HG02571 (cell line): ENCODE data around the gene SF3A1.

ENCODE experiments used
- ATAC-seq: cut with Tn5 transposase; IDR thresholded peaks from one replicate; pipeline ENCODE4 v1.9.1; 2021; ENCODE audit warnings: mild to moderate bottlenecking, moderate library complexity; ENCODE audit not compliant: unreplicated experiment

Gene SF3A1

GRCh38 chr22:30305906-30306626, 50.6 kb downstream of the SF3A1 start:
- ATAC-seq: no peak

- ATAC-seq: no peak
Observed at GRCh38 chr22:30305519-30305905, 51.2 kb downstream of the SF3A1 start.

- ATAC-seq: no peak
Observed at GRCh38 chr22:30304495-30305244, 52.0 kb downstream of the SF3A1 start.

- ATAC-seq: no peak
Observed at GRCh38 chr22:30302810-30303138, 53.9 kb downstream of the SF3A1 start.

GRCh38 chr22:30301995-30302809, 54.5 kb downstream of the SF3A1 start:
- no peak for ATAC-seq

- no peak for ATAC-seq
Observed at GRCh38 chr22:30299322-30299721, 57.4 kb downstream of the SF3A1 start.

GRCh38 chr22:30297991-30298701, 58.5 kb downstream of the SF3A1 start:
- ATAC-seq: no peak

GRCh38 chr22:30297276-30297990, 59.3 kb downstream of the SF3A1 start:
- no peak for ATAC-seq

GRCh38 chr22:30296833-30297232, 59.9 kb downstream of the SF3A1 start:
- no peak for ATAC-seq

GRCh38 chr22:30296324-30296723, 60.4 kb downstream of the SF3A1 start:
- ATAC-seq: no peak

- ATAC-seq: no peak
Observed at GRCh38 chr22:30295576-30295975, 61.1 kb downstream of the SF3A1 start.

GRCh38 chr22:30294830-30295229, 61.9 kb downstream of the SF3A1 start:
- ATAC-seq: no peak

- ATAC-seq: no peak
Observed at GRCh38 chr22:30294066-30294465, 62.6 kb downstream of the SF3A1 start.

- no peak for ATAC-seq
Observed at GRCh38 chr22:30293026-30293425, 63.7 kb downstream of the SF3A1 start.

- no peak for ATAC-seq
Observed at GRCh38 chr22:30292069-30292970, 64.4 kb downstream of the SF3A1 start.

GRCh38 chr22:30291058-30291892, 65.4 kb downstream of the SF3A1 start:
- no peak for ATAC-seq

GRCh38 chr22:30290342-30291057, 66.2 kb downstream of the SF3A1 start:
- no peak for ATAC-seq

GRCh38 chr22:30289980-30290313, 66.7 kb downstream of the SF3A1 start:
- peak; percentile 10 for ATAC-seq
